Retinal pigment epithelial cell (primary cell): ENCODE results near the gene ARHGEF38.
A peak's percentile ranks its signal among the peaks of the same experiment; 100 is the strongest.

Experiments used
- DNase-seq: peaks from one replicate; pipeline ENCODE4 v3.0.0-alpha.2; 2010; ENCODE audit warnings: low read depth
- H3K4me3 ChIP-seq: 2 replicates; pipeline ENCODE4 v1.5.1; 2011; ENCODE audit warnings: mild to moderate bottlenecking, low read length, control low read depth, moderate library complexity
- TF ChIP-seq, protein P1 (sequence below): conservative IDR thresholded peaks from 2 replicates; pipeline ENCODE4 v1.5.1; 2011; ENCODE audit warnings: low read depth, low read length, control low read depth, inconsistent platforms

Gene ARHGEF38

DNA sequence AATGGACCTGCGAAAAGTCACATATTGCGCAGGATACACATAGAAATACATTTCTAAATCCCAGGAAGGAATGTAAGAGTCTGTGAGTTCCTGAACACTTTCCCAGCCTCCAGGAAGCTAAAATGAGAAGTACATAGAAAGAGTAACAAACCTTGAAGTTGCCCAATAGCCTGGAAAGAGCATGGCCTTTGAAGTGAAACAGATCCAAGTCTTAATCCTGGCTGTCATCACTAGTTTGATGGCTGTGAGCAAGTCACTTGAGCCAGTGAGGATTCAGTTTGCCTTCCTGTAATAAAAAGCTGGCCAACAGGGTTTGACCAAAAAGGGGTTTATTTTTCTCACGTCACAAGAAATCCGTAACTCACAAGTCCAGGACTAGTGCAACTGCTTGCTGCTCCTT, 69.8 kb downstream of the ARHGEF38 start:
- no peak for DNase-seq
- no peak overlapping the region for H3K4me3 ChIP-seq
- TF ChIP-seq, protein P1, sequence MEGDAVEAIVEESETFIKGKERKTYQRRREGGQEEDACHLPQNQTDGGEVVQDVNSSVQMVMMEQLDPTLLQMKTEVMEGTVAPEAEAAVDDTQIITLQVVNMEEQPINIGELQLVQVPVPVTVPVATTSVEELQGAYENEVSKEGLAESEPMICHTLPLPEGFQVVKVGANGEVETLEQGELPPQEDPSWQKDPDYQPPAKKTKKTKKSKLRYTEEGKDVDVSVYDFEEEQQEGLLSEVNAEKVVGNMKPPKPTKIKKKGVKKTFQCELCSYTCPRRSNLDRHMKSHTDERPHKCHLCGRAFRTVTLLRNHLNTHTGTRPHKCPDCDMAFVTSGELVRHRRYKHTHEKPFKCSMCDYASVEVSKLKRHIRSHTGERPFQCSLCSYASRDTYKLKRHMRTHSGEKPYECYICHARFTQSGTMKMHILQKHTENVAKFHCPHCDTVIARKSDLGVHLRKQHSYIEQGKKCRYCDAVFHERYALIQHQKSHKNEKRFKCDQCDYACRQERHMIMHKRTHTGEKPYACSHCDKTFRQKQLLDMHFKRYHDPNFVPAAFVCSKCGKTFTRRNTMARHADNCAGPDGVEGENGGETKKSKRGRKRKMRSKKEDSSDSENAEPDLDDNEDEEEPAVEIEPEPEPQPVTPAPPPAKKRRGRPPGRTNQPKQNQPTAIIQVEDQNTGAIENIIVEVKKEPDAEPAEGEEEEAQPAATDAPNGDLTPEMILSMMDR, result no peak

DNA sequence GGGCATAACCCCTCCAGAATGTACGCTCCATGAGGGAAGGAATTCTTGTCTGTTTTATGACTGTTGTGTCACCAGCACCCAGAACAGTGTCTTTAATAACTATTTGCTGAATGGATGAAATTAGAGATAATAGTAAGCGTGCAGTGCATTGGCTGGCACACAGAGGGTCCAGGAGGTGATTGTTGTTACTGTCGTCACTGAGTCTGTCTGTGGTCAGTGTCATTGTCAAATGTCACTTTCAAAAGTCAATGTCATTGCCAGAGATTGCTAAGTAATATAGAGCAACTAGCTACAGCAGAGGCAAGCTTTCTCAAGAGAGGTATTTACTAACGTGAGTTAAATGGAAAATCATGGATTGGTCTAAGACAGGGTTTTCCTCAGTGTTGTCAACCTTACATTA, 70.7 kb downstream of the ARHGEF38 start:
- no peak for DNase-seq
- TF ChIP-seq, protein P1, result no peak

DNA sequence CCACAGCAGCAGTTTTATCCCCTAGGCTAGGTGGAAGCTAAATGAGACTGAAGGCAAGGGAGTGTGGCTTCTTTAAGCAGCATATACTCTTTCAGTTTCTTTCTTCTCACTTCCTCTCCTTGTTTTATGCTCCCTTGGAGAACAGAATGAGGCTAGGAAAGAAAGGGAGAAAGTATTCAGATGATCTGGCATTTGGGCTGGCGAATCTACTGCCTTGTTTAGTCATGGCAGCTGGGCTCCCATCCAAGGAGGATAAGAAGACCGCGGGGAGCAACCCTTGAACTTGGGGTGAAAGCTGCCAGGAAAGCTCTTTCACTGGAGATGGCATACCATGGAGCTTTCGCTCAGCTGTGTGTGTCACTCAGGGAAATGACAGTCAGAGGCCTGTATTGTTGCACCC, 72.1 kb downstream of the ARHGEF38 start:
- DNase-seq, result peak; percentile 69
- H3K4me3 ChIP-seq, result no peak overlapping the region
- TF ChIP-seq, protein P1, result no peak

More for the DNA sequence above, 70.7 kb downstream of the ARHGEF38 start:
- no peak overlapping the region for H3K4me3 ChIP-seq

- TF ChIP-seq, protein P1, result no peak
- H3K4me3 ChIP-seq, result no peak overlapping the region
- no peak for DNase-seq
Observed at GRCh38 chr4:105625214-105625613, 72.8 kb downstream of the ARHGEF38 start.

DNA sequence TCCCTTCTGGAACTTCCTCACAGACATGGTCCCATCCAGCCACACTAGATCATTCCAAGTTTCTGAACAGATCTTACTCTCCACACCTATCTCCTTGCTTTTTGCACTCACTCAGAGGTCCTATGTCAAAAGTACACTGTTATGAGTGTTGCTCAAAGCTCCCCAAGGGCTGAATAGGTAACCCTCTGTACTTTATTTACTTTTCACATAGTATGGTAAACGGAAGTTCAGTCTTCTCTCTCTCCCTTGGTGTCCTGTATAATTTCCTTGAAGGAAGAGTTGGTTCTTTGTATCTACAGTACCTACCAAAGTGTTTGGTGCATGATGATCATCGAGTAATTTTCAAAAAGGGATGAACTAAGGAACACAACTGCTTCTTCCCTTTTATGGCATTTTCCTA, 74.4 kb downstream of the ARHGEF38 start:
- H3K4me3 ChIP-seq, result no peak overlapping the region
- TF ChIP-seq, protein P1, result no peak
- no peak for DNase-seq

DNA sequence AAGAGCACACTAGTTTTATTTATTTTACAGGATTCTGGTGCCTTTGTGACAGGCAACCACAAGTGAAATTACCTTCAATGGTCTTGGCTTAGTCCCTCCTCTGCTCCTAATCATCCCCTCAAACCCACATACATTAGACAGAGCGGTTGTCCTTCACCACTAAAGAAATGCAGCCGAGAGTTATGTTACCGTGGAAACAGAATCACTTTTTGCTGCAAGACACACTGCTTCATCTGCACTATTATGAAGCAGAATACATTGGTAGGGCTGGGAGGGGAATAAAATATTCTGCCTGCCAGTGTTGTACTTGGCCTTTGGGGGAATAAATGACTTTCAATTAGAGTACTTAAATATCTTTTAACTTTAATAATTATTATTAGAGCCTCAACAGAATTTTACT, 75.2 kb downstream of the ARHGEF38 start:
- DNase-seq, result no peak
- H3K4me3 ChIP-seq, result no peak overlapping the region
- TF ChIP-seq, protein P1, result no peak

GRCh38 chr4:105630670-105631655, 78.5 kb downstream of the ARHGEF38 start:
- no peak overlapping the region for H3K4me3 ChIP-seq
- DNase-seq, result no peak
- TF ChIP-seq, protein P1, result no peak
